H1 (cell line): ENCODE data around the gene UGT1A3. TPM values are rescaled to one million over a fixed set of nuclear protein-coding genes. Genes with fewer than 3 reads are reported as not detected.

Experiments used
- ATF2 ChIP-seq: IDR thresholded peaks from 2 replicates; pipeline ENCODE4 v1.6.1; 2012; ENCODE audit warnings: low read length, inconsistent platforms
- CHD1 ChIP-seq: IDR thresholded peaks from 2 replicates; pipeline ENCODE4 v1.6.1; 2012; ENCODE audit warnings: low read depth, low read length, improper control_type of control experiment
- polyA plus RNA-seq, 7 experiments: library from polyadenylated mRNA; depleted of rRNA in 3 of 7; stranded (reverse) in 5 of 7; unstranded in 2 of 7; fragments of >200 nt in 5 of 7; fragments of 200-250 nt in 2 of 7; gene quantifications; 1 replicate in 5 of 7; 2 replicates in 1 of 7; 4 replicates in 1 of 7; pipeline versions ENCODE4 v1.2.1 to v1.2.3, GENCODE V29; 2011 to 2013; ENCODE audit warnings: missing spikeins in 2 of 7, mixed read lengths in 2 of 7
- total RNA-seq: library from RNA; stranded (reverse); fragmentation: NEBNext Ultra II Directional; extraction: Animal tissue kit (Norgen Biotek cat#: 25700); gene quantifications from 2 replicates; pipeline ENCODE4 v1.2.1, GENCODE V29; 2021

UGT1A3 gene
- total and polyA plus RNA-seq, 2 of the 8 experiments (the other 6 are each of a cell fraction or from before 2014, with no cell fraction given): not detected

GRCh38 chr2:233756429-233757081, 27.7 kb downstream of the UGT1A3 start (continued):
- TF ChIP-seq ATF2 (no peak), CHD1 (no peak)
